H1 (cell line): Measurements from ENCODE around the gene KANSL1. TPM values are rescaled to one million over a fixed set of nuclear protein-coding genes. Genes with fewer than 3 reads are reported as not detected.
"Not testable (repeated sequence)": the region's sequence is repeated elsewhere in the genome, so short reads cannot be mapped to it uniquely, and the experiment has no call there.

ENCODE experiments used
- CTCF ChIA-PET: fragments of 300-600 bp; sonication (Branson Sonifier 250); formaldehyde crosslinking; loops from one replicate; lab custom pipeline; 2021; ENCODE audit not compliant: partially characterized antibody; lab: Charles Lee
- POLR2A ChIA-PET: fragments of 300-600 bp; sonication (Branson Sonifier 250); formaldehyde crosslinking; loops from one replicate; lab custom pipeline; 2021; ENCODE audit warnings: inconsistent platforms; ENCODE audit not compliant: partially characterized antibody; lab: Charles Lee
- DNase-seq, 2 experiments: peaks; one replicate each; pipeline versions ENCODE4 v3.0.0 to v3.0.0-alpha.2; 2010 to 2022; ENCODE audit warnings: low spot score in 2 of 2, low read depth in 1 of 2, mixed read lengths in 1 of 2
- FAIRE-seq: peaks from 2 replicates; lab custom pipeline; 2011; peaks lifted over from hg19 to GRCh38; lab: Jason Lieb, UNC
- H2AFZ ChIP-seq: 2 replicates; pipeline ENCODE4 v1.8.1; 2012; ENCODE audit warnings: low read length, inconsistent platforms
- H2AK5ac ChIP-seq: 2 replicates; pipeline ENCODE4 v1.6.1; 2013; ENCODE audit warnings: low read depth, low read length
- H2BK120ac ChIP-seq: replicated peaks from 2 replicates; pipeline ENCODE3; 2013; ENCODE audit warnings: low read depth, low read length, inconsistent platforms
- H2BK12ac ChIP-seq: 2 replicates; pipeline ENCODE4 v1.6.1; 2013; ENCODE audit warnings: low read depth, low read length
- H2BK15ac ChIP-seq: 2 replicates; pipeline ENCODE4 v1.6.1; 2013; ENCODE audit warnings: low read length
- H2BK20ac ChIP-seq: 2 replicates; pipeline ENCODE4 v1.6.1; 2013; ENCODE audit warnings: low read length
- H2BK5ac ChIP-seq: 2 replicates; pipeline ENCODE4 v1.6.1; 2013; ENCODE audit warnings: low read depth, low read length
- H3K14ac ChIP-seq: 2 replicates; pipeline ENCODE4 v1.6.1; 2013; ENCODE audit warnings: inconsistent platforms; ENCODE audit not compliant: insufficient read length
- H3K18ac ChIP-seq: 2 replicates; pipeline ENCODE4 v1.6.1; 2013; ENCODE audit warnings: low read length; ENCODE audit errors: extremely low read depth
- H3K23ac ChIP-seq: 2 replicates; pipeline ENCODE4 v1.6.1; 2013; ENCODE audit warnings: inconsistent platforms; ENCODE audit not compliant: insufficient read length
- H3K23me2 ChIP-seq: 2 replicates; pipeline ENCODE4 v1.6.1; 2013; ENCODE audit warnings: low read depth, low read length
- H3K27ac ChIP-seq: 2 replicates; pipeline ENCODE4 v1.6.1; 2011; ENCODE audit warnings: low read depth, low read length, inconsistent platforms
- H3K27me3 ChIP-seq, 4 experiments: replicated peaks in 1 of 4; 1 replicate in 1 of 4; 2 replicates in 3 of 4; pipeline versions ENCODE4 v1.6.1 to v1.8.1; 2011 to 2013; ENCODE audit warnings: low read length in 3 of 4, mild to moderate bottlenecking in 3 of 4, inconsistent platforms in 2 of 4, mixed read lengths in 2 of 4, moderate library complexity in 1 of 4; ENCODE audit not compliant: control insufficient read depth in 3 of 4, insufficient read depth in 3 of 4; ENCODE audit errors: extremely low read depth in 1 of 4
- H3K36me3 ChIP-seq, 4 experiments: 2 replicates each; pipeline versions ENCODE4 v1.6.1 to v1.8.1; 2011 to 2013; ENCODE audit warnings: mild to moderate bottlenecking in 4 of 4, low read length in 3 of 4, moderate library complexity in 2 of 4, control low read depth in 1 of 4, inconsistent platforms in 1 of 4; ENCODE audit not compliant: insufficient read depth in 4 of 4, control insufficient read depth in 2 of 4
- H3K4ac ChIP-seq: replicated peaks from 2 replicates; pipeline ENCODE3; 2013; ENCODE audit warnings: low read length, low read depth, mixed read lengths, inconsistent platforms; ENCODE audit not compliant: insufficient read length
- H3K4me1 ChIP-seq, 4 experiments: replicated peaks in 1 of 4; 1 replicate in 1 of 4; 2 replicates in 3 of 4; pipeline versions ENCODE4 v1.6.1 to v1.8.1; 2011 to 2013; ENCODE audit warnings: low read length in 3 of 4, inconsistent platforms in 2 of 4, mixed read lengths in 1 of 4; ENCODE audit not compliant: insufficient read depth in 4 of 4, control insufficient read depth in 3 of 4
- H3K4me2 ChIP-seq, 2 experiments: 2 replicates each; pipeline versions ENCODE4 v1.6.1 to v1.8.1; 2011 to 2013; ENCODE audit warnings: low read depth in 2 of 2, low read length in 2 of 2, control low read depth in 1 of 2, inconsistent platforms in 1 of 2, mild to moderate bottlenecking in 1 of 2; ENCODE audit not compliant: insufficient read depth in 1 of 2
- H3K4me3 ChIP-seq, 4 experiments: fragments of 200-600, 300-600 bp in 1 of 4; sonication (generic), shearing (Covaris generic), sonication (Bioruptor Twin) in 1 of 4; 2 replicates each; pipeline versions ENCODE4 v1.5.1 to v1.8.1; 2011 to 2016; ENCODE audit warnings: low read length in 4 of 4, low read depth in 3 of 4, control low read depth in 2 of 4, inconsistent platforms in 2 of 4, mild to moderate bottlenecking in 2 of 4, mixed read lengths in 1 of 4, moderate library complexity in 1 of 4; ENCODE audit not compliant: insufficient read depth in 2 of 4; ENCODE audit errors: extremely low read depth in 1 of 4
- H3K56ac ChIP-seq: replicated peaks from 2 replicates; pipeline ENCODE3; 2013; ENCODE audit warnings: low read depth, mild to moderate bottlenecking, mixed read lengths, low read length, inconsistent platforms; ENCODE audit not compliant: insufficient read length
- H3K79me1 ChIP-seq: 2 replicates; pipeline ENCODE4 v1.6.1; 2013; ENCODE audit warnings: low read depth, low read length, control low read depth
- H3K79me2 ChIP-seq, 2 experiments: 2 replicates each; pipeline versions ENCODE4 v1.6.1 to v1.8.1; 2012 to 2013; ENCODE audit warnings: low read length in 2 of 2, mild to moderate bottlenecking in 2 of 2, inconsistent platforms in 1 of 2; ENCODE audit not compliant: insufficient read depth in 2 of 2, control insufficient read depth in 1 of 2
- H3K9ac ChIP-seq, 4 experiments: replicated peaks in 1 of 4; 1 replicate in 1 of 4; 2 replicates in 3 of 4; pipeline versions ENCODE4 v1.6.1 to v1.8.1; 2011 to 2013; ENCODE audit warnings: low read depth in 3 of 4, low read length in 3 of 4, control low read depth in 2 of 4, mild to moderate bottlenecking in 2 of 4, moderate library complexity in 2 of 4, inconsistent platforms in 1 of 4; ENCODE audit errors: extremely low read depth in 1 of 4
- H3K9me3 ChIP-seq, 2 experiments: 2 replicates each; pipeline versions ENCODE4 v1.6.1 to v1.8.1; 2012 to 2013; ENCODE audit warnings: mild to moderate bottlenecking in 2 of 2, moderate library complexity in 2 of 2, control low read depth in 1 of 2, inconsistent platforms in 1 of 2, low read depth in 1 of 2, low read length in 1 of 2, mixed read lengths in 1 of 2; ENCODE audit not compliant: insufficient read depth in 2 of 2
- H4K20me1 ChIP-seq, 2 experiments: replicated peaks in 1 of 2; 2 replicates each; pipeline versions ENCODE3 to v1.8.1; 2011 to 2013; ENCODE audit warnings: inconsistent platforms in 2 of 2, low read length in 2 of 2, mild to moderate bottlenecking in 1 of 2; ENCODE audit not compliant: insufficient read depth in 2 of 2, control insufficient read depth in 1 of 2
- H4K5ac ChIP-seq: 2 replicates; pipeline ENCODE4 v1.6.1; 2013; ENCODE audit warnings: low read length, low read depth, mixed read lengths, inconsistent platforms; ENCODE audit not compliant: insufficient read length
- H4K8ac ChIP-seq: 2 replicates; pipeline ENCODE4 v1.8.0; 2013; ENCODE audit warnings: mild to moderate bottlenecking, moderate library complexity, low read length, inconsistent platforms; ENCODE audit not compliant: insufficient read depth; ENCODE audit errors: extremely low read depth
- H4K91ac ChIP-seq: replicated peaks from 2 replicates; pipeline ENCODE3; 2013; ENCODE audit warnings: low read length, mixed read lengths, inconsistent platforms; ENCODE audit not compliant: insufficient read length
- WGBS, 2 experiments: shearing (Covaris generic) in 1 of 2; methylation state at CpG; one replicate each; pipeline versions ENCODE4 v1.1.6 to v1.1.7; 2013 to 2015; ENCODE audit warnings: low lambda C conversion rate in 2 of 2, mixed read lengths in 2 of 2, inconsistent platforms in 1 of 2, low coverage in 1 of 2, missing lambda C conversion rate in 1 of 2; ENCODE audit not compliant: insufficient replicate concordance in 2 of 2, insufficient coverage in 1 of 2, insufficient read length in 1 of 2; ENCODE audit errors: extremely low coverage in 1 of 2, missing lambda C conversion rate in 1 of 2; 5-methylcytosine and 5-hydroxymethylcytosine counted together
- polyA plus RNA-seq, 7 experiments: library from polyadenylated mRNA; depleted of rRNA in 3 of 7; stranded (reverse) in 5 of 7; unstranded in 2 of 7; fragments of >200 nt in 5 of 7; fragments of 200-250 nt in 2 of 7; gene quantifications; 1 replicate in 5 of 7; 2 replicates in 1 of 7; 4 replicates in 1 of 7; pipeline versions ENCODE4 v1.2.1 to v1.2.3, GENCODE V29; 2011 to 2013; ENCODE audit warnings: missing spikeins in 2 of 7, mixed read lengths in 2 of 7
- total RNA-seq: library from RNA; stranded (reverse); fragmentation: NEBNext Ultra II Directional; extraction: Animal tissue kit (Norgen Biotek cat#: 25700); gene quantifications from 2 replicates; pipeline ENCODE4 v1.2.1, GENCODE V29; 2021

KANSL1 gene
- total and polyA plus RNA-seq, 2 of the 8 experiments (the other 6 are each of a cell fraction or from before 2014, with no cell fraction given): 34.0 to 128 TPM

- H3K9me3 ChIP-seq, H3K18ac ChIP-seq, CTCF ChIA-PET, H3K4ac ChIP-seq, H3K4me2 ChIP-seq, H3K36me3 ChIP-seq, H3K27me3 ChIP-seq, H4K8ac ChIP-seq, H2AFZ ChIP-seq, H2BK12ac ChIP-seq, H3K56ac ChIP-seq, H2BK120ac ChIP-seq, H2BK20ac ChIP-seq, H2AK5ac ChIP-seq, H2BK5ac ChIP-seq, DNase-seq, H4K91ac ChIP-seq, H3K4me3 ChIP-seq, H3K27ac ChIP-seq, H3K14ac ChIP-seq, H4K5ac ChIP-seq, H3K23me2 ChIP-seq, H3K23ac ChIP-seq, H2BK15ac ChIP-seq, H3K9ac ChIP-seq: not testable (repeated sequence)
- Histone ChIP-seq H4K20me1 (peaks cover 10 to 17% of the 10 kb centered on the region in 2 experiments), H3K79me2 (peaks cover 19 to 97% of the 10 kb centered on the region in 2 experiments), H3K4me1 (peaks cover 10 to 16% (median 13%) of the 10 kb centered on the region in 4 experiments; a peak in 6 of 7 replicates), H3K79me1 (peaks cover 12% of the 10 kb centered on the region)
- peak; percentile 82 for FAIRE-seq
- POLR2A ChIA-PET: interaction anchor here (1.1 to 1.8 kb wide), 4 partner anchors 13 to 90 kb away, joined by 4 to 7 read pairs (median 6); partner anchors contain the start of gene KANSL1
- 76% methylated on average over 3 of the region's 3 CpGs; no CpG with 5 or more reads in 1 of the 2 experiments for WGBS, 2 experiments
Measured at GRCh38 chr17:46102806-46103205, 90.4 kb downstream of the KANSL1 start.
